Medulla oblongata (tissue), 1 donor: ENCODE measurements around the gene TEKT5.

Source experiments
- DNase-seq: peaks from one replicate; pipeline ENCODE4 v3.0.0-alpha.2; 2015; ENCODE audit errors: extremely low spot score

TEKT5 gene

DNA sequence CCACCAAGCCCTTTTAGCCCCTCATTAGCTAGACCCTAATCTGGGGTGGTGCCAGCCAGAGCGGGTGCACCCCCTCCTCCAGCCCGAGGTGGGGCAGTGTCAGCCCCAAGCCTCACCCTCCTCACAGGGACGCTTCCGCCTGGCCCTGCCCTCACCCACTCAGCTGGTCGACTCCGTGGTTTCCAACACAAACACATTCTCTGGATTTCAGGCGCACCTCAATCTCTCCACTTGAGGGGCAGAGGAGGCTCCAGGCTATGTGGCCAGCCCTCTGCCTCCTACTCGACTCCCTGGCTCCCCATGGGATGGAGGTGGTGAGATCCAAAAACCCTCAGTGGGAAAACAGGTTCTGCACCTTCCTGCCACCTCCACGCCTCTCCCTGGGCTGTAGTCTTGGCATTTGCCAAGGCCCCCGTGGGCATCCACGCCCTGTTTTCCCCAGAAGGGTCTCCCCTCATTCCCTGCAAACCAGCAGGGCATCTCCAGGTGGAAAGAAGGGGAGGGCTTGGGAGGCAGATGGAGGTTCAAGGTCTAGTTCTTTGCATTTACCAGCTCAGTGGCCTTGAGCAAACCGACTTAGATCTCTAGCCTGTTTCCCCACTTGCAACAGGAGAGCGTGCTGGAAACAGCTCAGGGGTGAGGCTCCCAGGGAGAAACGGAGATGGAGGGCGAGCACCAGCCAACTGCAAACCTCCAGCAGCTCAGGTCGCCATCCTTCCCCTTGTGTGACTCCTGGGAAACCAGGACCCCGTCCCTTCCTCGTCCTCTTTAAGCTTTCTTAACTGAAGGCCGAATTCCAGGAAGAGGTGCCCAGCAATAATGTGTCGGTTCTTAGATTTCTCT lies 116.0 kb downstream of the TEKT5 start:
- DNase-seq, result no peak
